HG03342 (cell line): ENCODE data around the gene TP53RK.

Source experiments
- ATAC-seq: cut with Tn5 transposase; IDR thresholded peaks from one replicate; pipeline ENCODE4 v1.9.1; 2021; ENCODE audit warnings: mild to moderate bottlenecking, moderate library complexity; ENCODE audit not compliant: unreplicated experiment

TP53RK gene

GRCh38 chr20:46641424-46641823 is 47.8 kb downstream of the TP53RK start:
- ATAC-seq, result no peak

GRCh38 chr20:46640536-46641311 is 48.5 kb downstream of the TP53RK start:
- no peak for ATAC-seq

GRCh38 chr20:46640044-46640443 is 49.2 kb downstream of the TP53RK start:
- no peak for ATAC-seq

- no peak for ATAC-seq
Observed at GRCh38 chr20:46639587-46639986, 49.7 kb downstream of the TP53RK start.

GRCh38 chr20:46638898-46639274 is 50.4 kb downstream of the TP53RK start:
- no peak for ATAC-seq

GRCh38 chr20:46638134-46638897 is 50.9 kb downstream of the TP53RK start:
- no peak for ATAC-seq

- no peak for ATAC-seq
Observed at GRCh38 chr20:46637427-46638133, 51.7 kb downstream of the TP53RK start.

- ATAC-seq, result no peak
Observed at GRCh38 chr20:46637020-46637419, 52.2 kb downstream of the TP53RK start.

- no peak for ATAC-seq
Observed at GRCh38 chr20:46636514-46636913, 52.7 kb downstream of the TP53RK start.

GRCh38 chr20:46635514-46636136 is 53.6 kb downstream of the TP53RK start:
- no peak for ATAC-seq

GRCh38 chr20:46634528-46634927 is 54.7 kb downstream of the TP53RK start:
- no peak for ATAC-seq
